Stimulated activated effector memory CD8-positive, alpha-beta T cell treated with anti-CD3 and anti-CD28 coated beads, Interleukin-12 subunit alpha, Interleukin-12 subunit beta, amount 100 ng/mL, for 72 hours (primary cell): ENCODE data around the gene LRRC31.

ENCODE experiments used
- ATAC-seq: fragments of 150-1000 bp; cut with Tn5 transposase; 2 replicates; pipeline ENCODE4 v1.10.0; 2021
- DNase-seq, 2 donors: peaks; one replicate each; pipeline ENCODE4 v3.0.0; 2021 to 2022; ENCODE audit warnings: low spot score in 2 of 2
- H3K27ac Mint-ChIP-seq: one replicate; pipeline ENCODE4 v1.8.0; 2022; ENCODE audit warnings: mild to moderate bottlenecking, mixed read lengths
- H3K36me3 Mint-ChIP-seq: one replicate; pipeline ENCODE4 v1.8.0; 2022; ENCODE audit warnings: mild to moderate bottlenecking, mixed read lengths
- H3K4me1 Mint-ChIP-seq: one replicate; pipeline ENCODE4 v1.8.0; 2022; ENCODE audit warnings: mixed read lengths
- H3K4me3 Mint-ChIP-seq: one replicate; pipeline ENCODE4 v1.8.0; 2022; ENCODE audit warnings: mild to moderate bottlenecking, mixed read lengths
- H3K9me3 Mint-ChIP-seq: one replicate; pipeline ENCODE4 v1.8.0; 2022; ENCODE audit warnings: mixed read lengths

The LRRC31 gene

GRCh38 chr3:169879013-169879557 lies 9.3 kb upstream of the LRRC31 start:
- Mint-ChIP-seq H3K4me1 (no peaks in the 10 kb centered on the region), H3K27ac (no peak overlapping the region), H3K36me3 (no peaks in the 10 kb centered on the region), H3K4me3 (no peak overlapping the region), H3K9me3 (no peaks in the 10 kb centered on the region)
- ATAC-seq (no peak), DNase-seq (no peak)

DNA sequence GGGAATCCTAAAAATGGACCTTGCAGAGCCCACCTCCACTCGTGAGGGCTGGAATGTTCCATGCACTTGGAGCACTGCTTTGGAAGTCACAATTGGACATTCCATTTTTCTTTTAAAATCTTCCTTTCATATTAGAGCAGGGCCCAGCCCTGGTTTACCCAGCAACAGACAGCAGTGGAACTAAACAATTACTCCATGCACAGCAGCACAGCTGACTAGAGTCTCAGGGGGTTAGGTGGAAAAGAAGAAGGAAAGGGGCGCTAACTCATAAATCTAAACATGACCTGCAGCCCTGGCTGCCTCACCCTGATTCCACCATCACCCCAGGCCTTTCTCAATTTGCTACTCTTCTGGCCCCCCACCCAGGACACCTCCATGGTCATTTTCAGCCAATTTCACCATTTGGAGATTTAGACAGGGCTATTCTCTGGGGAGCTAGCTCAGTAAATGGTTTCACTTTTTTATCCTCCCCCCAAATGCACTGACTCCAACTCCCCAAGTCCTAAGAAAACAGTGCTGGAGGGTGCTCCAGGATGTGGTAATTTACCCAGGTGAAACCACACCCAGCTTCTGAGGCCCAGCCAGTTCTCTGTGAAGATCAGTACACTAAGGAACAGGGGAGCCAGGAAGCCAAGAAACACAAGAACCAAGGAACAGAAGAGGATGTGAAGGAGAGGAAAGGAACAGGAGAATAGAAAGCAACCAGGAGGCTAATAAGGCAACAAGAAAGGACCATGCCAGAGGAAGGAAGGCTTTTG lies 1.6 kb upstream of the LRRC31 start:
- Mint-ChIP-seq H3K27ac (no peak overlapping the region), H3K36me3 (no peaks in the 10 kb centered on the region), H3K9me3 (no peaks in the 10 kb centered on the region), H3K4me3 (no peak overlapping the region), H3K4me1 (peaks cover 7% of the 10 kb centered on the region)
- no peak for DNase-seq
- ATAC-seq: no peak

- no peak overlapping the region for H3K27ac Mint-ChIP-seq
- H3K9me3 Mint-ChIP-seq: no peaks in the 10 kb centered on the region
- ATAC-seq: no peak
- no peak for DNase-seq
- peaks cover 23% of the 10 kb centered on the region for H3K4me1 Mint-ChIP-seq
- no peaks in the 10 kb centered on the region for H3K36me3 Mint-ChIP-seq
- H3K4me3 Mint-ChIP-seq: no peak overlapping the region
Observed at GRCh38 chr3:169868369-169868768, 1.4 kb downstream of the LRRC31 start.

GRCh38 chr3:169867584-169868210 lies 2.0 kb downstream of the LRRC31 start:
- DNase-seq (no peak), ATAC-seq (no peak)
- Mint-ChIP-seq H3K27ac (no peak overlapping the region), H3K9me3 (no peaks in the 10 kb centered on the region), H3K4me1 (peaks cover 23% of the 10 kb centered on the region), H3K4me3 (no peak overlapping the region), H3K36me3 (no peaks in the 10 kb centered on the region)

DNA sequence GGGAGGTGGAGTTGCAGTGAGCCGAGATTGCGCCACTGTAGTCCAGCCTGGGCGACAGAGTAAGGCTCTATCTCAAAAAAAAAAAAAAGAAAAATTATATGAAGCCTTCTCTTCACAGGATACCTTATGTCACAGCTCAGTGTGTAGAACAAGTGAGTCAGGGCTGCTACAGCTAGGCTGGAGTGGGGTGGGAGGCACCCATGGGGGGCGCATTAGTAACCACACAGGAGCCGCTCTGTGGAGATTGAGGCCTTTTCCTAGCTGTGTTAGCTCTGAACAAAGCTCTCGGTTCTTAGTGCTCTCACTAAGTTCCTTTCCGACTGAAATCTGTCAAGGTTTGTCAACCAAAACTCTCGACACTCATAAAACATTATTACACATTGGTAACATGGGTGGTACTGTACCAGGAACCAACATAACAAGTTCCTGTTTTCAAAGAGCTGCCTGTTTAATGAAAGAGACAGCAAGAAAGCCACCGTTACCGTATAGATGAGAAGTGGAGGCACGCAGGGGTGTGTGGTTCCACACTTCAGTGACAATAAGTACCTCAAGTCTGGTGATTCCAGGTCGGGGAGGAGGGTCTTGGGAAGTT lies 4.5 kb downstream of the LRRC31 start:
- DNase-seq: no peak
- ATAC-seq: peak; percentile 69
- no peak overlapping the region for H3K27ac Mint-ChIP-seq
- H3K9me3 Mint-ChIP-seq: no peaks in the 10 kb centered on the region
- H3K4me3 Mint-ChIP-seq: no peak overlapping the region
- no peaks in the 10 kb centered on the region for H3K36me3 Mint-ChIP-seq
- peaks cover 16% of the 10 kb centered on the region for H3K4me1 Mint-ChIP-seq

- no peak overlapping the region for H3K27ac Mint-ChIP-seq
Observed at GRCh38 chr3:169864270-169864669, 5.5 kb downstream of the LRRC31 start.

DNA sequence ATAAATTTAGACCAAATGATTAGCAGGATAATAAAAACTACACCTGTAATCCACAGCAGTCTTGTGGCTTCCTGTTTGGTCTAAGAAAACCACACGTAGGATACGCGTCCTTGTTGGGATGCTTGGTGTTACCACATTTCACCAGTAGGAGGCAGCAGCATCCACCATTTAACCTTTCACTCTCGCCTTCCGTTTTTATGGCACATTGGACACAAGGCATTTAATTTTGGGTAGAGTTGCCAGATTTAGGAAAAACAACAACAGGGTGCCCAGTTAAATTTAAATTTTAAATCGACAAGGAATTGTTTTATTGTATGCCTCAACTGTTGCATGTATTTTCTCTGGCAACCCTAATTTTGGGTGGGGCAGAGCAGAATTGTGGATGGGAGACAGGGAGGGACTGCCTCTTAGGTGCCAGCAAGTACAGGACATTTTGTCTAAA lies 6.3 kb downstream of the LRRC31 start:
- DNase-seq (peak; percentile 32 to 72), ATAC-seq (peak; percentile 67)
- Mint-ChIP-seq H3K27ac (no peak overlapping the region), H3K36me3 (no peaks in the 10 kb centered on the region), H3K4me1 (peaks cover 16% of the 10 kb centered on the region), H3K4me3 (no peak overlapping the region), H3K9me3 (no peaks in the 10 kb centered on the region)

More at GRCh38 chr3:169864270-169864669, 5.5 kb downstream of the LRRC31 start:
- DNase-seq (no peak), ATAC-seq (peak; percentile 42)
- Mint-ChIP-seq H3K9me3 (no peaks in the 10 kb centered on the region), H3K4me1 (peaks cover 16% of the 10 kb centered on the region), H3K4me3 (no peak overlapping the region), H3K36me3 (no peaks in the 10 kb centered on the region)

GRCh38 chr3:169861871-169862270 lies 7.9 kb downstream of the LRRC31 start:
- no peak for DNase-seq
- H3K4me1 Mint-ChIP-seq: peaks cover 16% of the 10 kb centered on the region
- H3K9me3 Mint-ChIP-seq: no peaks in the 10 kb centered on the region
- ATAC-seq: no peak
- H3K4me3 Mint-ChIP-seq: no peak overlapping the region
- H3K36me3 Mint-ChIP-seq: no peaks in the 10 kb centered on the region
- H3K27ac Mint-ChIP-seq: no peak overlapping the region

GRCh38 chr3:169857811-169858210 lies 11.9 kb downstream of the LRRC31 start:
- H3K4me1 Mint-ChIP-seq: no peaks in the 10 kb centered on the region
- no peaks in the 10 kb centered on the region for H3K36me3 Mint-ChIP-seq
- no peaks in the 10 kb centered on the region for H3K9me3 Mint-ChIP-seq
- H3K4me3 Mint-ChIP-seq: no peak overlapping the region
- DNase-seq: peak in 1 of 2 donors; percentile 25
- no peak for ATAC-seq
- H3K27ac Mint-ChIP-seq: no peak overlapping the region

DNA sequence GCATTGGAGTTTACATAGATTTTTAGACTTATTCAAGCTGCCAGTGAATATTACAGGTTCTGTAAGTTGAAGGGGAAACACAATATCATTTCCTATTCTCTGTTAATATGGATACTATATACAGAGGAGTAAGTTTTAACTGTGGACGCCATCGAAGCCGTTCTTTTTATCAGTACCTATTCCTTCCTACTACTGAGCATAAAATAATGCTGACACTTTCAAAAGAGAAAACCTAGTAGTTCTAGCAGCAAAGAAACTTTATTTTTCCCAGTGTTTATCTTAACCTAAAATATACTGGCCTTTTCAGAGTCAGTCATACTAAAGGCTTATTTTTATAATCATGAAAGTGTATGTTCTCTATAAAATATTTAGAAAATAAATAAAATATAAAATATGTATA lies 14.2 kb downstream of the LRRC31 start:
- H3K9me3 Mint-ChIP-seq: no peaks in the 10 kb centered on the region
- no peak overlapping the region for H3K4me3 Mint-ChIP-seq
- no peak overlapping the region for H3K27ac Mint-ChIP-seq
- DNase-seq (no peak), ATAC-seq (no peak)
- H3K36me3 Mint-ChIP-seq: no peaks in the 10 kb centered on the region
- no peaks in the 10 kb centered on the region for H3K4me1 Mint-ChIP-seq

DNA sequence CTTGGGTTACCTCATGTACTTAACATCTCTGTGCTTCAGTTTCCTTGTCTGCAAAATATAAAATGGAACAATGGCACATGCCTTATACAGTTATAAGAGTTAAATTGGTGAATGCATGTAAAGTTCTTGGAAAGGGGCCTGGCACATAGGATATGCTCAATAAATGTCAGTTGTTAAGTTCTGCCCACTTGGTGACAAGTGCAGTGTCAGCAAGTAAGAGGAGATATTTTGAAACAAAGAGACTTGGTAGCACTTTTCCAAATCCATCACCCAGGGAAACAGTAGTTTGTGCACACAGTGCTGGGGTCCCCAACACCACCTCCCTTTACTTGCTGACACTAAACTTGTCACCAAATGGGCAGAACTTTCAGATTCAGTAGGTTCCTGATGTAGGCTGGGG lies 19.1 kb downstream of the LRRC31 start:
- no peaks in the 10 kb centered on the region for H3K9me3 Mint-ChIP-seq
- H3K4me3 Mint-ChIP-seq: no peak overlapping the region
- no peak overlapping the region for H3K27ac Mint-ChIP-seq
- DNase-seq: no peak
- no peaks in the 10 kb centered on the region for H3K36me3 Mint-ChIP-seq
- ATAC-seq: no peak
- H3K4me1 Mint-ChIP-seq: no peaks in the 10 kb centered on the region

DNA sequence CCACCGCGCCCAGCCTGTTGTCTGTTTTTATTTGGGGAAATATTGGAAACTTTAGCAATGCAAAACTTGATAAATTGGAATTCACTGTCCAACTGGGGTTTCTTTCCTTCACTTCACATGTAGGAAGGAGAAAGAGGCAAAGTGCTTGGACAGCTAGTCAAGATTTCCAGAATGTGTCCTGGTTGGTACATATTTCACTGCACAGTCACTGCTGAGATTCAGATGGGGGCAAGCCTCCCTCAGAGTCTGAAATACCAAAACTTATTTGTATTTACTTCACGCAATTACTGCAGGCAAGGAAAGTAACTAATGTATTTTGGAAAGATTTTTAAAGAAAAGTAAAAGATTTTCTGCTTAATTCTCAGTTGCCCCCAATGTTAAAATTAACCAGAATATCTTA lies 21.0 kb downstream of the LRRC31 start:
- ATAC-seq (no peak), DNase-seq (no peak)
- Mint-ChIP-seq H3K36me3 (no peaks in the 10 kb centered on the region), H3K9me3 (no peaks in the 10 kb centered on the region), H3K4me1 (no peaks in the 10 kb centered on the region), H3K27ac (no peak overlapping the region), H3K4me3 (no peak overlapping the region)

DNA sequence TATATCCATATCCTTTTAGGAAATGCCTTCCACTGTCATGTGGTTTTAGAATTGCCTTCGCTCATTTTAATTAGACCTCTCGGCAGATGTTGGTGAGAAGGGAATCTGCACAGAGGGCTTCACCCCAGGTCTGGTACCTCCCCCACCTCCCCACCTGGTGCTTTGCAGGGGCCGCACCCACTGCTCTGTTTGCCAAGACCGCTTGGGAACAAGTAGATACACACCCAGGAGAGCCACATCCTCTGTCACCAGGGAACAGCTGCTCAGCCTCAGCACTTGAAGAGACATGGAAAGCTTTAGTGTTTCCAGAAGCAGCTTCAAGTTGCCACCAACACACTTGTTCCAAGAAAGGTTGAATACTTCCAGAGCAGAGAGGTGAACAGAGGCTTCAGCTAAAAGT lies 21.8 kb downstream of the LRRC31 start:
- Mint-ChIP-seq H3K4me1 (no peaks in the 10 kb centered on the region), H3K27ac (no peak overlapping the region), H3K36me3 (no peaks in the 10 kb centered on the region), H3K9me3 (no peaks in the 10 kb centered on the region), H3K4me3 (no peak overlapping the region)
- DNase-seq (no peak), ATAC-seq (no peak)

- H3K9me3 Mint-ChIP-seq: no peaks in the 10 kb centered on the region
- no peak for DNase-seq
- H3K27ac Mint-ChIP-seq: no peak overlapping the region
- H3K4me1 Mint-ChIP-seq: no peaks in the 10 kb centered on the region
- peak; percentile 52 for ATAC-seq
- no peak overlapping the region for H3K4me3 Mint-ChIP-seq
- no peaks in the 10 kb centered on the region for H3K36me3 Mint-ChIP-seq
Observed at GRCh38 chr3:169846458-169847193, 23.1 kb downstream of the LRRC31 start.

GRCh38 chr3:169842960-169843359 lies 26.8 kb downstream of the LRRC31 start:
- no peaks in the 10 kb centered on the region for H3K4me1 Mint-ChIP-seq
- no peaks in the 10 kb centered on the region for H3K9me3 Mint-ChIP-seq
- H3K27ac Mint-ChIP-seq: no peak overlapping the region
- H3K4me3 Mint-ChIP-seq: no peak overlapping the region
- no peaks in the 10 kb centered on the region for H3K36me3 Mint-ChIP-seq
- DNase-seq (peak in 1 of 2 donors; percentile 36), ATAC-seq (no peak)
